RWPE2 (cell line): ENCODE data around the gene CLEC2B.
"Not testable (repeated sequence)": the region's sequence is repeated elsewhere in the genome, so short reads cannot be mapped to it uniquely, and the experiment has no call there.

ENCODE experiments used
- ATAC-seq: fragments of 200-7000 bp; cut with Tn5 transposase; 3 replicates; pipeline ENCODE4 v1.9.1; 2021; ENCODE audit warnings: low read depth
- DNase-seq: peaks from one replicate; pipeline ENCODE4 v3.0.0-alpha.2; 2020; ENCODE audit warnings: low spot score
- H3K27ac ChIP-seq: fragments of 450-650 bp; 2 replicates; pipeline ENCODE4 v1.5.1; 2017; ENCODE audit warnings: mild to moderate bottlenecking; ENCODE audit not compliant: poor library complexity, severe bottlenecking
- H3K27me3 ChIP-seq: fragments of 250-450 bp; sonication (Bioruptor Pico); 2 replicates; pipeline ENCODE4 v1.5.1; 2021; ENCODE audit warnings: mild to moderate bottlenecking, moderate library complexity; ENCODE audit not compliant: insufficient read depth, poor library complexity, severe bottlenecking
- H3K36me3 ChIP-seq: fragments of 250-450 bp; sonication (Bioruptor Pico); 2 replicates; pipeline ENCODE4 v1.5.1; 2020; ENCODE audit warnings: low read depth, mild to moderate bottlenecking, moderate library complexity
- H3K4me1 ChIP-seq: fragments of 250-450 bp; sonication (Bioruptor Pico); 2 replicates; pipeline ENCODE4 v1.5.1; 2021; ENCODE audit warnings: mild to moderate bottlenecking, moderate library complexity; ENCODE audit not compliant: insufficient read depth, poor library complexity, severe bottlenecking
- H3K4me3 ChIP-seq: fragments of 250-450 bp; sonication (Bioruptor Pico); 2 replicates; pipeline ENCODE4 v1.5.1; 2021; ENCODE audit warnings: mild to moderate bottlenecking, moderate library complexity; ENCODE audit not compliant: severe bottlenecking
- H3K9me3 ChIP-seq: fragments of 250-450 bp; sonication (Bioruptor Pico); 2 replicates; pipeline ENCODE4 v1.5.1; 2021; ENCODE audit warnings: mild to moderate bottlenecking, moderate library complexity; ENCODE audit not compliant: severe bottlenecking
- TF ChIP-seq, protein P1 (sequence below): fragments of 450-650 bp; IDR thresholded peaks from one replicate; pipeline ENCODE4 v1.5.1; 2017; ENCODE audit warnings: mild to moderate bottlenecking, moderate library complexity; ENCODE audit not compliant: poor library complexity, severe bottlenecking

The CLEC2B gene

DNA sequence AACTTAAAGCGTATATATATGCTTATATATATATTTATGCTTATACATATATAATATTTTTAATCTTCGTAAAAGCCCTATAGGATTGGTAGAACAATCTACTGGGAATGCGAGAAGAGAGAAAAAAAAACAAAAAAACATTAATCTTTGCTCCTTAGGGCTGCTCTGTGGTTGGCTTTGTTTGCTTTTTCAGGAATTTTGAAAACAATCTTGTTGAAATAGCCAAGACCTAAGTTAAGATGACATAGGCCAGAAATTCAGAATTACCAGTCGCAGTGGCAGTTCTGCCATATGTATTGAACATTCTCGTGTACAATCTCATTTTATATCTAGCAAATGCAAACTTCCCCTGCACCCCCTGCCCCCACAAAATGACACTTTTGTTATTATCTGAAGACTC, 12.8 kb upstream of the CLEC2B start:
- no peaks in the 10 kb centered on the region for H3K4me1 ChIP-seq
- H3K9me3 ChIP-seq: no peaks in the 10 kb centered on the region
- no peak overlapping the region for H3K27ac ChIP-seq
- TF ChIP-seq, protein P1, sequence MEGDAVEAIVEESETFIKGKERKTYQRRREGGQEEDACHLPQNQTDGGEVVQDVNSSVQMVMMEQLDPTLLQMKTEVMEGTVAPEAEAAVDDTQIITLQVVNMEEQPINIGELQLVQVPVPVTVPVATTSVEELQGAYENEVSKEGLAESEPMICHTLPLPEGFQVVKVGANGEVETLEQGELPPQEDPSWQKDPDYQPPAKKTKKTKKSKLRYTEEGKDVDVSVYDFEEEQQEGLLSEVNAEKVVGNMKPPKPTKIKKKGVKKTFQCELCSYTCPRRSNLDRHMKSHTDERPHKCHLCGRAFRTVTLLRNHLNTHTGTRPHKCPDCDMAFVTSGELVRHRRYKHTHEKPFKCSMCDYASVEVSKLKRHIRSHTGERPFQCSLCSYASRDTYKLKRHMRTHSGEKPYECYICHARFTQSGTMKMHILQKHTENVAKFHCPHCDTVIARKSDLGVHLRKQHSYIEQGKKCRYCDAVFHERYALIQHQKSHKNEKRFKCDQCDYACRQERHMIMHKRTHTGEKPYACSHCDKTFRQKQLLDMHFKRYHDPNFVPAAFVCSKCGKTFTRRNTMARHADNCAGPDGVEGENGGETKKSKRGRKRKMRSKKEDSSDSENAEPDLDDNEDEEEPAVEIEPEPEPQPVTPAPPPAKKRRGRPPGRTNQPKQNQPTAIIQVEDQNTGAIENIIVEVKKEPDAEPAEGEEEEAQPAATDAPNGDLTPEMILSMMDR: no peak
- no peaks in the 10 kb centered on the region for H3K27me3 ChIP-seq
- no peaks in the 10 kb centered on the region for H3K36me3 ChIP-seq
- DNase-seq: no peak
- no peak overlapping the region for H3K4me3 ChIP-seq
- ATAC-seq: no peak

DNA sequence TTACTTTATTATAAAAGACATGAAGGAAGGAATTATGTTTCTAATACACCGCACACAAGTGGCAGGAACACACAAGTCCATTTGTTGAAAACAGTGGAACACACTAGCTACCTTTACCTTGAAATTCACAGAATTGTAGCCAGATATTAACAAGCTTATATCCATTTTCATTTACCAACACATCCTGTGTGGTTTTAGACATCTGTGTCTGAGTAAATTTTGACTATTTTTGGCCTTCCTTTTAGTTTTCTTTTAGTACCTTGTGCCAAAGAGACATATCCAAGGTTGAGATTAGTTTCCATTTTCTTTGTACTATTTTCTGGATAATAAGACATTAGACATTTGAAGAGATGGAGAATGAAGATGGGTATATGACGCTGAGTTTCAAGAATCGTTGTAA, 12.1 kb upstream of the CLEC2B start, which contains the start of gene KLRF2:
TSS of gene KLRF2 (plus strand) at position 244 of the 400 bp plus-strand sequence. CDS start at position 351, 107 bp downstream.
- no peaks in the 10 kb centered on the region for H3K4me1 ChIP-seq
- no peak within 1 kb of the TSS for H3K4me3 ChIP-seq
- H3K36me3 ChIP-seq: no peaks in the 10 kb centered on the region
- no peak for DNase-seq
- TF ChIP-seq, protein P1: no peak
- H3K27me3 ChIP-seq: no peaks in the 10 kb centered on the region
- no peaks in the 10 kb centered on the region for H3K9me3 ChIP-seq
- H3K27ac ChIP-seq: no peak within 1 kb of the TSS
- ATAC-seq: no peak

DNA sequence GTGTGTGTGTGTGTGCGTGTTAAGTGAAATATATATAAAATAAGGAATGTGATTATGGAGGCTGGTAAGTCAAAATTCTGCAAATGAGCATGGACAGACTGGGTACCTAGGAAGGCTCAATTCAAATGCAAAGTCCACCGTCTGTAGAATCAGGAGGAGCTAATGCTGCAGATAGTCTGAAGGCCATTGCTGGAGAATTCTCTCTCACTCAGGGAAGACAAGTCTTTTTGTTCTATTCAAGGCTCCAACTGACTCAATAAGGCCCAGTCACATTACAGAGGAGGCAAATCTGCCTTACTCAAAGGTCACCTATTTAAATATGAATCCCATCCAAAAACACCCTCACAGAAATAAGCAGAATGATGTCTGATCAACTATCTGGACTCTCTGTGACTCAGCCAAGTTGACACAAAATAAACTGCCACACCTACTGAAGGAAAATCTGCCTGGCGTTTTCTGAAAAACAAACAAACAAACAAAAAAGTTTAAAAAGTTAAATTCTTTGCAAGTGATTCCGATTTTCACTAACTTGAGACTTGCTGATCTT, 11.5 kb upstream of the CLEC2B start:
- no peaks in the 10 kb centered on the region for H3K4me1 ChIP-seq
- no peaks in the 10 kb centered on the region for H3K27me3 ChIP-seq
- TF ChIP-seq, protein P1: no peak
- no peaks in the 10 kb centered on the region for H3K9me3 ChIP-seq
- ATAC-seq: no peak
- no peak overlapping the region for H3K4me3 ChIP-seq
- H3K27ac ChIP-seq: no peak overlapping the region
- no peak for DNase-seq
- H3K36me3 ChIP-seq: no peaks in the 10 kb centered on the region

DNA sequence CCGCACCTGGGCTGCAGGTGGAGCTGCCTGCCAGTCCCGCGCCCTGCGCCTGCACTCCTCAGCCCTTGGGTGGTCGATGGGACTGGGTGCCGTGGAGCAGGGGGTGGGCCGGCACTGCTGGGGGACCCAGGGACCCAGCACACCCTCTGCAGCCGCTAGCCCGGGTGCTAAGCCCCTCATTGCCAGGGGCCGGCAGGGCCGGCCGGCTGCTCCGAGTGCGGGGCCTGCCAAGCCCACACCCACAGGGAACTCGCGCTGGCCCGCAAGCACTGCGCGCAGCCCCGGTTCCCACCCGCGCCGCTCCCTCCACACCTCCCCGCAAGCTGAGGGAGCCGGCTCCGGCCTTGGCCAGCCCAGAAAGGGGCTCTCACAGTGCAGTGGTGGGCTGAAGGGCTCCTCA, 7.0 kb upstream of the CLEC2B start:
- H3K4me1 ChIP-seq, H3K9me3 ChIP-seq, H3K27ac ChIP-seq, H3K4me3 ChIP-seq, ATAC-seq, DNase-seq, H3K36me3 ChIP-seq, H3K27me3 ChIP-seq: not testable (repeated sequence)

DNA sequence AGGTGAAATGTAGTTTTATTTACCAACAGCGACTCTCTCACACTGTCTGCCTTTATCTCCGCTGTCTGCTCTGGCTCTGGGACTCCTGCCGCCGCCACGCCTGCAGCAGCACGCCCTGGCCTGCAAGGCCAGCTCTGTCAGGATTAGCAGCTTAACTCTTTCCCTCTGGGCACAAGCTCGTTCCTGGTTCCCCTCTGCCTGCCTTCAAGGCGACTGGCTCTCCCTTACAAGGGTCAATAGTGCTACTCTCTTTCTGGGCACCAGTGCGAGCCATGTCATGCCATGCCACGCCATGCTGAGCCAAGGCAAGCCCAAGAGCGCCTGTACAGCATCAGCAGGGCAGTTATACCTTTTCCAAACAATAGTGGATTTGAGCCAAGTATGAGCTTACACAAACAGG, 3.6 kb upstream of the CLEC2B start:
- peak; percentile 85 for ATAC-seq
- Histone ChIP-seq H3K27me3 (no peaks in the 10 kb centered on the region), H3K27ac (peak overlapping the region; percentile 15), H3K4me1 (peaks cover 12% of the 10 kb centered on the region), H3K9me3 (no peaks in the 10 kb centered on the region), H3K4me3 (no peak overlapping the region), H3K36me3 (no peaks in the 10 kb centered on the region)
- DNase-seq: peak; percentile 18
- TF ChIP-seq, protein P1: no peak
